K562 (cell line): Measurements from ENCODE around the gene ANAPC4. TPM values are rescaled to one million over a fixed set of nuclear protein-coding genes. Genes with fewer than 3 reads are reported as not detected.

Source experiments
- ARID1B ChIP-seq: fragments of 450-650 bp; IDR thresholded peaks from 2 replicates; pipeline ENCODE4 v1.6.1; 2016; ENCODE audit warnings: antibody characterized with exemption, mild to moderate bottlenecking, inconsistent platforms
- CAMTA2 ChIP-seq: fragments of 250-450 bp; sonication (Bioruptor Pico); conservative IDR thresholded peaks from 2 replicates; pipeline ENCODE4 v1.5.1; 2022
- CBX1 ChIP-seq: sonication (generic); IDR thresholded peaks from 2 replicates; pipeline ENCODE4 v1.6.1; 2016; ENCODE audit warnings: antibody characterized with exemption, low read depth, mild to moderate bottlenecking
- JUNB ChIP-seq: fragments of 450-650 bp; formaldehyde crosslinking; conservative IDR thresholded peaks from 2 replicates; pipeline ENCODE4 v1.4.0; 2020; ENCODE audit warnings: mild to moderate bottlenecking
- KAT7 ChIP-seq: sonication (generic); formaldehyde crosslinking; IDR thresholded peaks from 2 replicates; pipeline ENCODE4 v1.8.0; 2022; ENCODE audit warnings: missing genetic modification reagents, mild to moderate bottlenecking, borderline replicate concordance
- KHSRP ChIP-seq: fragments of 450-650 bp; IDR thresholded peaks from 2 replicates; pipeline ENCODE4 v1.6.1; 2017
- NR3C1 ChIP-seq: sonication (generic); formaldehyde crosslinking; IDR thresholded peaks from 2 replicates; pipeline ENCODE4 v1.8.1; 2022; ENCODE audit warnings: missing genetic modification reagents
- SETDB1 ChIP-seq: IDR thresholded peaks from one replicate; pipeline ENCODE4 v1.6.1; 2012; ENCODE audit warnings: low read length, control low read depth, inconsistent platforms
- SRSF9 ChIP-seq: fragments of 200-400 bp; formaldehyde crosslinking; IDR thresholded peaks from 2 replicates; pipeline ENCODE4 v1.6.1; 2017; ENCODE audit warnings: low read depth, low read length, borderline replicate concordance
- ZNF184 ChIP-seq: sonication (generic); formaldehyde crosslinking; IDR thresholded peaks from 2 replicates; pipeline ENCODE4 v1.5.0; 2020; ENCODE audit warnings: missing genetic modification reagents
- ZNF589 ChIP-seq: fragments of 200-800 bp; sonication (Bioruptor generic); IDR thresholded peaks from 2 replicates; pipeline ENCODE4 v1.6.1; 2016; ENCODE audit warnings: low read depth, missing genetic modification characterization, missing compliant biosample characterization
- polyA plus RNA-seq, 8 experiments: library from polyadenylated mRNA; depleted of rRNA in 4 of 8; stranded (reverse) in 5 of 8; unstranded in 3 of 8; fragments of >200 nt; fragmentation: Nextera tagmentation in 2 of 8; fragmentation: Illumina TruSeq in 1 of 8; extraction: Ambion mirVana in 2 of 8; extraction: Trizol in 1 of 8; gene quantifications; 2 replicates each; pipeline versions ENCODE4 v1.2.1 to v1.2.3, GENCODE V29; 2011 to 2014; ENCODE audit warnings: inconsistent platforms in 1 of 8, missing spikeins in 1 of 8
- total RNA-seq, 7 experiments: library from RNA; depleted of rRNA in 6 of 7; stranded (reverse); fragments of >200 nt in 6 of 7; fragmentation: Illumina TruSeq in 2 of 7; extraction: Trizol in 2 of 7; gene quantifications; 2 replicates each; pipeline versions ENCODE4 v1.2.1 to v1.2.3, GENCODE V29; 2011 to 2021; ENCODE audit warnings: low replicate concordance in 1 of 7
- TF ChIP-seq, protein P1 (sequence below): fragments of 450-650 bp; IDR thresholded peaks from 2 replicates; pipeline ENCODE4 v1.6.1; 2016; ENCODE audit warnings: mild to moderate bottlenecking, moderate library complexity
- TF ChIP-seq, protein P2 (sequence below): fragments of 450-650 bp; conservative IDR thresholded peaks from 2 replicates; pipeline ENCODE4 v1.6.1; 2016; ENCODE audit warnings: missing genetic modification characterization, low read depth, mild to moderate bottlenecking, missing compliant biosample characterization, moderate library complexity
- TF ChIP-seq, protein P3 (sequence below): sonication (generic); formaldehyde crosslinking; IDR thresholded peaks from 2 replicates; pipeline ENCODE4 v1.8.0; 2023; ENCODE audit warnings: mild to moderate bottlenecking, missing genetic modification reagents
- TF ChIP-seq, protein P4 (sequence below): sonication (generic); formaldehyde crosslinking; IDR thresholded peaks from 2 replicates; pipeline ENCODE4 v1.8.1; 2023; ENCODE audit warnings: mild to moderate bottlenecking, missing genetic modification reagents, moderate library complexity

Gene ANAPC4
- total and polyA plus RNA-seq, 9 of the 15 experiments (the other 6 are each of a cell fraction or from before 2014, with no cell fraction given): 23.9 to 47.0 (median 31.9) TPM

DNA sequence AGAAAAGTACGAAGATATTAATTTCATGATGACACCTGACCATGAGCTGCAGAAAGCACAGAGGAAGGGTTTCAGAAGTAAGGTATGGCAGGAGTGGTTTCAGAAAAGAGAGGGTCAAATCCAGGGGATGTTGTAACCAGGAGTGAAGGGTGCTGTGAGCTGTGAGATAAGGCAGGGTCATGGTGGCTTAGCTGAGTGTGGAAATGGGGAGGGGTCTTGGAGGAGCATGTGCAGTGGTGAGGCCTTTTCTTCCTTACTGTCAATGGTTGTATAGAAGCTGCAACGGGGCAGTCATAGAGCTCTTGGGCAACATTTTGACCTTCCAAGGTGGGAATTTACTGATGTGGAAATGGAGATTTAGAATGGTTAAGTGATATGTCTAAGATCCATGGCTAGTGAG, 2.5 kb downstream of the ANAPC4 start (continued):
- TF ChIP-seq SRSF9: no peak
- no peak for TF ChIP-seq ZNF184 (CRISPR knock-in tag)
- TF ChIP-seq KHSRP: no peak
- TF ChIP-seq, protein P1, sequence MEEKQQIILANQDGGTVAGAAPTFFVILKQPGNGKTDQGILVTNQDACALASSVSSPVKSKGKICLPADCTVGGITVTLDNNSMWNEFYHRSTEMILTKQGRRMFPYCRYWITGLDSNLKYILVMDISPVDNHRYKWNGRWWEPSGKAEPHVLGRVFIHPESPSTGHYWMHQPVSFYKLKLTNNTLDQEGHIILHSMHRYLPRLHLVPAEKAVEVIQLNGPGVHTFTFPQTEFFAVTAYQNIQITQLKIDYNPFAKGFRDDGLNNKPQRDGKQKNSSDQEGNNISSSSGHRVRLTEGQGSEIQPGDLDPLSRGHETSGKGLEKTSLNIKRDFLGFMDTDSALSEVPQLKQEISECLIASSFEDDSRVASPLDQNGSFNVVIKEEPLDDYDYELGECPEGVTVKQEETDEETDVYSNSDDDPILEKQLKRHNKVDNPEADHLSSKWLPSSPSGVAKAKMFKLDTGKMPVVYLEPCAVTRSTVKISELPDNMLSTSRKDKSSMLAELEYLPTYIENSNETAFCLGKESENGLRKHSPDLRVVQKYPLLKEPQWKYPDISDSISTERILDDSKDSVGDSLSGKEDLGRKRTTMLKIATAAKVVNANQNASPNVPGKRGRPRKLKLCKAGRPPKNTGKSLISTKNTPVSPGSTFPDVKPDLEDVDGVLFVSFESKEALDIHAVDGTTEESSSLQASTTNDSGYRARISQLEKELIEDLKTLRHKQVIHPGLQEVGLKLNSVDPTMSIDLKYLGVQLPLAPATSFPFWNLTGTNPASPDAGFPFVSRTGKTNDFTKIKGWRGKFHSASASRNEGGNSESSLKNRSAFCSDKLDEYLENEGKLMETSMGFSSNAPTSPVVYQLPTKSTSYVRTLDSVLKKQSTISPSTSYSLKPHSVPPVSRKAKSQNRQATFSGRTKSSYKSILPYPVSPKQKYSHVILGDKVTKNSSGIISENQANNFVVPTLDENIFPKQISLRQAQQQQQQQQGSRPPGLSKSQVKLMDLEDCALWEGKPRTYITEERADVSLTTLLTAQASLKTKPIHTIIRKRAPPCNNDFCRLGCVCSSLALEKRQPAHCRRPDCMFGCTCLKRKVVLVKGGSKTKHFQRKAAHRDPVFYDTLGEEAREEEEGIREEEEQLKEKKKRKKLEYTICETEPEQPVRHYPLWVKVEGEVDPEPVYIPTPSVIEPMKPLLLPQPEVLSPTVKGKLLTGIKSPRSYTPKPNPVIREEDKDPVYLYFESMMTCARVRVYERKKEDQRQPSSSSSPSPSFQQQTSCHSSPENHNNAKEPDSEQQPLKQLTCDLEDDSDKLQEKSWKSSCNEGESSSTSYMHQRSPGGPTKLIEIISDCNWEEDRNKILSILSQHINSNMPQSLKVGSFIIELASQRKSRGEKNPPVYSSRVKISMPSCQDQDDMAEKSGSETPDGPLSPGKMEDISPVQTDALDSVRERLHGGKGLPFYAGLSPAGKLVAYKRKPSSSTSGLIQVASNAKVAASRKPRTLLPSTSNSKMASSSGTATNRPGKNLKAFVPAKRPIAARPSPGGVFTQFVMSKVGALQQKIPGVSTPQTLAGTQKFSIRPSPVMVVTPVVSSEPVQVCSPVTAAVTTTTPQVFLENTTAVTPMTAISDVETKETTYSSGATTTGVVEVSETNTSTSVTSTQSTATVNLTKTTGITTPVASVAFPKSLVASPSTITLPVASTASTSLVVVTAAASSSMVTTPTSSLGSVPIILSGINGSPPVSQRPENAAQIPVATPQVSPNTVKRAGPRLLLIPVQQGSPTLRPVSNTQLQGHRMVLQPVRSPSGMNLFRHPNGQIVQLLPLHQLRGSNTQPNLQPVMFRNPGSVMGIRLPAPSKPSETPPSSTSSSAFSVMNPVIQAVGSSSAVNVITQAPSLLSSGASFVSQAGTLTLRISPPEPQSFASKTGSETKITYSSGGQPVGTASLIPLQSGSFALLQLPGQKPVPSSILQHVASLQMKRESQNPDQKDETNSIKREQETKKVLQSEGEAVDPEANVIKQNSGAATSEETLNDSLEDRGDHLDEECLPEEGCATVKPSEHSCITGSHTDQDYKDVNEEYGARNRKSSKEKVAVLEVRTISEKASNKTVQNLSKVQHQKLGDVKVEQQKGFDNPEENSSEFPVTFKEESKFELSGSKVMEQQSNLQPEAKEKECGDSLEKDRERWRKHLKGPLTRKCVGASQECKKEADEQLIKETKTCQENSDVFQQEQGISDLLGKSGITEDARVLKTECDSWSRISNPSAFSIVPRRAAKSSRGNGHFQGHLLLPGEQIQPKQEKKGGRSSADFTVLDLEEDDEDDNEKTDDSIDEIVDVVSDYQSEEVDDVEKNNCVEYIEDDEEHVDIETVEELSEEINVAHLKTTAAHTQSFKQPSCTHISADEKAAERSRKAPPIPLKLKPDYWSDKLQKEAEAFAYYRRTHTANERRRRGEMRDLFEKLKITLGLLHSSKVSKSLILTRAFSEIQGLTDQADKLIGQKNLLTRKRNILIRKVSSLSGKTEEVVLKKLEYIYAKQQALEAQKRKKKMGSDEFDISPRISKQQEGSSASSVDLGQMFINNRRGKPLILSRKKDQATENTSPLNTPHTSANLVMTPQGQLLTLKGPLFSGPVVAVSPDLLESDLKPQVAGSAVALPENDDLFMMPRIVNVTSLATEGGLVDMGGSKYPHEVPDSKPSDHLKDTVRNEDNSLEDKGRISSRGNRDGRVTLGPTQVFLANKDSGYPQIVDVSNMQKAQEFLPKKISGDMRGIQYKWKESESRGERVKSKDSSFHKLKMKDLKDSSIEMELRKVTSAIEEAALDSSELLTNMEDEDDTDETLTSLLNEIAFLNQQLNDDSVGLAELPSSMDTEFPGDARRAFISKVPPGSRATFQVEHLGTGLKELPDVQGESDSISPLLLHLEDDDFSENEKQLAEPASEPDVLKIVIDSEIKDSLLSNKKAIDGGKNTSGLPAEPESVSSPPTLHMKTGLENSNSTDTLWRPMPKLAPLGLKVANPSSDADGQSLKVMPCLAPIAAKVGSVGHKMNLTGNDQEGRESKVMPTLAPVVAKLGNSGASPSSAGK: peak; percentile 54; the same call in 1 of the 2 replicates
- peak; percentile 66 for TF ChIP-seq ARID1B
- TF ChIP-seq, protein P2, sequence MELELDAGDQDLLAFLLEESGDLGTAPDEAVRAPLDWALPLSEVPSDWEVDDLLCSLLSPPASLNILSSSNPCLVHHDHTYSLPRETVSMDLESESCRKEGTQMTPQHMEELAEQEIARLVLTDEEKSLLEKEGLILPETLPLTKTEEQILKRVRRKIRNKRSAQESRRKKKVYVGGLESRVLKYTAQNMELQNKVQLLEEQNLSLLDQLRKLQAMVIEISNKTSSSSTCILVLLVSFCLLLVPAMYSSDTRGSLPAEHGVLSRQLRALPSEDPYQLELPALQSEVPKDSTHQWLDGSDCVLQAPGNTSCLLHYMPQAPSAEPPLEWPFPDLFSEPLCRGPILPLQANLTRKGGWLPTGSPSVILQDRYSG (tag): no peak
- no peak for TF ChIP-seq JUNB (CRISPR knock-in tag)
- TF ChIP-seq KAT7 (CRISPR knock-in tag): no peak
- TF ChIP-seq, protein P3, sequence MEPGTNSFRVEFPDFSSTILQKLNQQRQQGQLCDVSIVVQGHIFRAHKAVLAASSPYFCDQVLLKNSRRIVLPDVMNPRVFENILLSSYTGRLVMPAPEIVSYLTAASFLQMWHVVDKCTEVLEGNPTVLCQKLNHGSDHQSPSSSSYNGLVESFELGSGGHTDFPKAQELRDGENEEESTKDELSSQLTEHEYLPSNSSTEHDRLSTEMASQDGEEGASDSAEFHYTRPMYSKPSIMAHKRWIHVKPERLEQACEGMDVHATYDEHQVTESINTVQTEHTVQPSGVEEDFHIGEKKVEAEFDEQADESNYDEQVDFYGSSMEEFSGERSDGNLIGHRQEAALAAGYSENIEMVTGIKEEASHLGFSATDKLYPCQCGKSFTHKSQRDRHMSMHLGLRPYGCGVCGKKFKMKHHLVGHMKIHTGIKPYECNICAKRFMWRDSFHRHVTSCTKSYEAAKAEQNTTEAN: no peak
- TF ChIP-seq NR3C1: no peak
- TF ChIP-seq, protein P4, sequence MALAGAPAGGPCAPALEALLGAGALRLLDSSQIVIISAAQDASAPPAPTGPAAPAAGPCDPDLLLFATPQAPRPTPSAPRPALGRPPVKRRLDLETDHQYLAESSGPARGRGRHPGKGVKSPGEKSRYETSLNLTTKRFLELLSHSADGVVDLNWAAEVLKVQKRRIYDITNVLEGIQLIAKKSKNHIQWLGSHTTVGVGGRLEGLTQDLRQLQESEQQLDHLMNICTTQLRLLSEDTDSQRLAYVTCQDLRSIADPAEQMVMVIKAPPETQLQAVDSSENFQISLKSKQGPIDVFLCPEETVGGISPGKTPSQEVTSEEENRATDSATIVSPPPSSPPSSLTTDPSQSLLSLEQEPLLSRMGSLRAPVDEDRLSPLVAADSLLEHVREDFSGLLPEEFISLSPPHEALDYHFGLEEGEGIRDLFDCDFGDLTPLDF: no peak
- TF ChIP-seq CAMTA2 (CRISPR knock-in tag): no peak
- no peak for TF ChIP-seq CBX1
- no peak for TF ChIP-seq ZNF589 (CRISPR knock-in tag)
- no peak for TF ChIP-seq SETDB1
